HepG2 (cell line): Measurements from ENCODE around the gene VAMP5. TPM values are rescaled to one million over a fixed set of nuclear protein-coding genes. Genes with fewer than 3 reads are reported as not detected.
A peak's percentile ranks its signal among the peaks of the same experiment; 100 is the strongest.

Experiments
- ASH2L ChIP-seq: fragments of 300-600, 200-600 bp; sonication (generic); IDR thresholded peaks from 2 replicates; pipeline ENCODE4 v1.7.0; 2017; ENCODE audit warnings: low read depth, mild to moderate bottlenecking, moderate library complexity, mixed read lengths, low read length; ENCODE audit not compliant: insufficient read length
- ATF3 ChIP-seq: sonication (generic); formaldehyde crosslinking; IDR thresholded peaks from 2 replicates; pipeline ENCODE4 v1.4.0; 2020; ENCODE audit warnings: missing genetic modification reagents
- CAMTA2 ChIP-seq: sonication (generic); formaldehyde crosslinking; IDR thresholded peaks from 2 replicates; pipeline ENCODE4 v1.4.0; 2020; ENCODE audit warnings: mild to moderate bottlenecking, missing genetic modification reagents, borderline replicate concordance
- CBX1 ChIP-seq: IDR thresholded peaks from one replicate; pipeline ENCODE4 v1.6.1; 2016; ENCODE audit warnings: antibody characterized with exemption, low read depth
- CERS6 ChIP-seq: sonication (generic); formaldehyde crosslinking; IDR thresholded peaks from 2 replicates; pipeline ENCODE4 v1.5.0; 2020; ENCODE audit warnings: missing genetic modification reagents
- GTF3A ChIP-seq: sonication (generic); formaldehyde crosslinking; conservative IDR thresholded peaks from 2 replicates; pipeline ENCODE4 v1.4.0; 2020; ENCODE audit warnings: mild to moderate bottlenecking, missing genetic modification reagents
- HOXA3 ChIP-seq: sonication (generic); formaldehyde crosslinking; IDR thresholded peaks from 2 replicates; pipeline ENCODE4 v1.5.0; 2020; ENCODE audit warnings: missing genetic modification reagents
- HOXA5 ChIP-seq: sonication (generic); formaldehyde crosslinking; IDR thresholded peaks from 2 replicates; pipeline ENCODE4 v1.4.0; 2020; ENCODE audit warnings: missing genetic modification reagents
- KLF15 ChIP-seq: sonication (generic); formaldehyde crosslinking; IDR thresholded peaks from 2 replicates; pipeline ENCODE4 v1.8.1; 2023; ENCODE audit warnings: borderline replicate concordance, mild to moderate bottlenecking, inconsistent platforms, missing genetic modification reagents, mixed read lengths
- NCOA2 ChIP-seq: sonication (generic); formaldehyde crosslinking; IDR thresholded peaks from 2 replicates; pipeline ENCODE4 v1.8.0; 2022; ENCODE audit warnings: inconsistent platforms
- PBX2 ChIP-seq: IDR thresholded peaks from 2 replicates; pipeline ENCODE4 v1.6.1; 2016; ENCODE audit warnings: control low read depth
- SP2 ChIP-seq: sonication (generic); formaldehyde crosslinking; IDR thresholded peaks from 2 replicates; pipeline ENCODE4 v1.5.1; 2020; ENCODE audit warnings: mild to moderate bottlenecking, missing genetic modification reagents
- ZBTB25 ChIP-seq: IDR thresholded peaks from 2 replicates; pipeline ENCODE4 v1.6.1; 2018; ENCODE audit warnings: missing genetic modification reagents
- ZFP82 ChIP-seq: sonication (generic); formaldehyde crosslinking; IDR thresholded peaks from 2 replicates; pipeline ENCODE4 v1.5.1; 2020; ENCODE audit warnings: mild to moderate bottlenecking, missing genetic modification reagents, borderline replicate concordance
- ZNF337 ChIP-seq: sonication (generic); formaldehyde crosslinking; IDR thresholded peaks from 2 replicates; pipeline ENCODE4 v1.5.1; 2020; ENCODE audit warnings: missing genetic modification reagents, low read depth, mild to moderate bottlenecking, borderline replicate concordance
- ZNF350 ChIP-seq: sonication (generic); formaldehyde crosslinking; IDR thresholded peaks from 2 replicates; pipeline ENCODE4 v1.4.0; 2020; ENCODE audit warnings: mild to moderate bottlenecking, low read depth, missing genetic modification reagents, borderline replicate concordance
- ZNF709 ChIP-seq: sonication (generic); formaldehyde crosslinking; IDR thresholded peaks from 2 replicates; pipeline ENCODE4 v1.5.0; 2020; ENCODE audit warnings: mild to moderate bottlenecking, missing genetic modification reagents
- ZNF710 ChIP-seq: sonication (generic); formaldehyde crosslinking; IDR thresholded peaks from 2 replicates; pipeline ENCODE4 v1.5.0; 2020; ENCODE audit warnings: mild to moderate bottlenecking, missing genetic modification reagents, borderline replicate concordance
- ZNF713 ChIP-seq: sonication (generic); formaldehyde crosslinking; IDR thresholded peaks from 2 replicates; pipeline ENCODE4 v1.4.0; 2020; ENCODE audit warnings: mild to moderate bottlenecking, missing genetic modification reagents
- ZNF746 ChIP-seq: sonication (generic); formaldehyde crosslinking; IDR thresholded peaks from 2 replicates; pipeline ENCODE4 v1.8.0; 2022; ENCODE audit warnings: mild to moderate bottlenecking, missing genetic modification reagents
- ZNF75D ChIP-seq: sonication (generic); formaldehyde crosslinking; IDR thresholded peaks from 2 replicates; pipeline ENCODE4 v1.8.1; 2023; ENCODE audit warnings: missing genetic modification reagents, mild to moderate bottlenecking, borderline replicate concordance
- ZNF850 ChIP-seq: sonication (generic); formaldehyde crosslinking; conservative IDR thresholded peaks from 2 replicates; pipeline ENCODE4 v1.9.0; 2021; ENCODE audit warnings: mild to moderate bottlenecking, missing genetic modification reagents
- polyA plus RNA-seq, 8 experiments: library from polyadenylated mRNA; depleted of rRNA in 3 of 8; stranded (reverse) in 7 of 8; unstranded in 1 of 8; fragments of >200 nt; fragmentation: Illumina TruSeq in 4 of 8; extraction: Trizol in 4 of 8; gene quantifications; 2 replicates each; pipeline versions ENCODE4 v1.2.1 to v1.2.3, GENCODE V29; 2011 to 2016; ENCODE audit warnings: low read depth in 4 of 8, missing spikeins in 1 of 8, mixed read lengths in 1 of 8; ENCODE audit not compliant: insufficient read depth in 1 of 8
- total RNA-seq, 5 experiments: library from RNA; depleted of rRNA; stranded (reverse); fragments of >200 nt; fragmentation: Illumina TruSeq; extraction: Trizol; gene quantifications; 2 replicates each; pipeline ENCODE4 v1.2.3, GENCODE V29; 2016; ENCODE audit warnings: low read depth in 1 of 5

VAMP5 gene
- total and polyA plus RNA-seq, 2 of the 13 experiments (the other 11 are each of a cell fraction or from before 2014, with no cell fraction given): 7.2 to 56.7 TPM

GRCh38 chr2:85537600-85538506 is 46.4 kb upstream of the VAMP5 start (continued):
- TF ChIP-seq ZBTB25 (CRISPR knock-in tag): no peak
- TF ChIP-seq HOXA3 (CRISPR knock-in tag): peak; percentile 63; the same call in 1 of the 2 replicates
- TF ChIP-seq CERS6 (CRISPR knock-in tag): no peak
- TF ChIP-seq SP2 (CRISPR knock-in tag): no peak
- no peak for TF ChIP-seq ZNF337 (CRISPR knock-in tag)
- no peak; the same call in 1 of the 2 replicates for TF ChIP-seq ZNF350
- TF ChIP-seq ATF3 (CRISPR knock-in tag): no peak; the same call in 1 of the 2 replicates
- 0 out of 2 replicates have a peak, but pooled peaks have one; percentile 14 for TF ChIP-seq GTF3A (CRISPR knock-in tag)
- no peak for TF ChIP-seq ZNF746 (CRISPR knock-in tag)
- peak; percentile 42; the same call in 1 of the 2 replicates for TF ChIP-seq HOXA5 (CRISPR knock-in tag)
- no peak for TF ChIP-seq PBX2
- TF ChIP-seq ZFP82 (CRISPR knock-in tag): 0 out of 2 replicates have a peak, but pooled peaks have one; percentile 60
- TF ChIP-seq NCOA2 (CRISPR knock-in tag): no peak; the same call in 1 of the 2 replicates
- TF ChIP-seq KLF15: no peak
- peak; percentile 60 for TF ChIP-seq CBX1
- no peak; the same call in 1 of the 2 replicates for TF ChIP-seq CAMTA2
- TF ChIP-seq ZNF710 (CRISPR knock-in tag): no peak; the same call in none of the 2 replicates
- TF ChIP-seq ZNF713 (CRISPR knock-in tag): no peak
- no peak for TF ChIP-seq ASH2L
- peak; percentile 6; the same call in 1 of the 2 replicates for TF ChIP-seq ZNF709 (CRISPR knock-in tag)
- no peak; the same call in 1 of the 2 replicates for TF ChIP-seq ZNF850 (CRISPR knock-in tag)
- TF ChIP-seq ZNF75D (CRISPR knock-in tag): no peak
